BLaER1 treated with 17β-estradiol and CSF1 and Interleukin-3, amounts not matched to agents 10 nM and 100 nM (cell line): Measurements from ENCODE around the gene NOTCH1.

Source experiments
- H3K27ac ChIP-seq, 11 experiments: shearing (Covaris generic); formaldehyde crosslinking; 2 replicates each; pipeline ENCODE4 v1.8.1; 2022
- H3K27me3 ChIP-seq, 11 experiments: shearing (Covaris generic); formaldehyde crosslinking; 2 replicates each; pipeline ENCODE4 v1.8.1; 2022
- H3K36me3 ChIP-seq, 11 experiments: shearing (Covaris generic); formaldehyde crosslinking; 2 replicates each; pipeline ENCODE4 v1.8.1; 2022
- H3K4me1 ChIP-seq, 10 experiments: shearing (Covaris generic); formaldehyde crosslinking; 2 replicates each; pipeline ENCODE4 v1.8.1; 2022
- H3K4me2 ChIP-seq, 11 experiments: shearing (Covaris generic); formaldehyde crosslinking; 2 replicates each; pipeline ENCODE4 v1.8.1; 2022
- H3K4me3 ChIP-seq, 10 experiments: shearing (Covaris generic); formaldehyde crosslinking; 2 replicates each; pipeline ENCODE4 v1.8.1; 2022
- H3K9ac ChIP-seq, 11 experiments: shearing (Covaris generic); formaldehyde crosslinking; 2 replicates each; pipeline ENCODE4 v1.8.1; 2022
- H3K9me3 ChIP-seq, 11 experiments: shearing (Covaris generic); formaldehyde crosslinking; replicated peaks in 1 of 11; 2 replicates each; pipeline ENCODE4 v1.8.1; 2022
- H4K20me1 ChIP-seq, 11 experiments: shearing (Covaris generic); formaldehyde crosslinking; 2 replicates each; pipeline ENCODE4 v1.8.1; 2022
- Cebpa-rat ChIP-seq, 11 experiments: shearing (Covaris generic); IDR thresholded peaks; 2 replicates each; pipeline ENCODE4 v1.8.1; 2022

The NOTCH1 gene

GRCh38 chr9:136513191-136513590, 32.7 kb downstream of the NOTCH1 start:
- Histone ChIP-seq H3K4me1 (no peaks in the 10 kb centered on the region), H3K9me3 (no peaks in the 10 kb centered on the region), H3K9ac (no peak overlapping the region), H3K4me2 (no peak overlapping the region), H3K4me3 (no peak overlapping the region), H4K20me1 (peaks cover 7 to 96% (median 74%) of the 10 kb centered on the region in 11 experiments; a peak in 20 of 22 replicates), H3K27ac (no peak overlapping the region), H3K36me3 (peaks cover 96 to 99% (median 98%) of the 10 kb centered on the region in 11 experiments), H3K27me3 (no peaks in the 10 kb centered on the region)
- TF ChIP-seq Cebpa-rat (IDR thresholded peaks at IDR 0.05) = no peak

GRCh38 chr9:136512651-136513071, 33.2 kb downstream of the NOTCH1 start:
- H3K4me1 ChIP-seq = no peaks in the 10 kb centered on the region
- no peaks in the 10 kb centered on the region for H3K27me3 ChIP-seq
- H4K20me1 ChIP-seq = peaks cover 7 to 96% (median 74%) of the 10 kb centered on the region in 11 experiments; a peak in 19 of 22 replicates
- no peak overlapping the region for H3K4me2 ChIP-seq
- peaks cover 96 to 99% (median 98%) of the 10 kb centered on the region in 11 experiments for H3K36me3 ChIP-seq
- no peak overlapping the region for H3K9ac ChIP-seq
- H3K9me3 ChIP-seq = no peaks in the 10 kb centered on the region
- no peak overlapping the region for H3K27ac ChIP-seq
- H3K4me3 ChIP-seq = no peak overlapping the region
- TF ChIP-seq Cebpa-rat (IDR thresholded peaks at IDR 0.05) = no peak

GRCh38 chr9:136511670-136512592, 33.9 kb downstream of the NOTCH1 start:
- no peaks in the 10 kb centered on the region for H3K4me1 ChIP-seq
- H3K9ac ChIP-seq = no peak overlapping the region
- no peak overlapping the region for H3K4me3 ChIP-seq
- peaks cover 7 to 96% (median 66%) of the 10 kb centered on the region in 11 experiments; a peak in 19 of 22 replicates for H4K20me1 ChIP-seq
- no peaks in the 10 kb centered on the region for H3K9me3 ChIP-seq
- H3K27me3 ChIP-seq = no peaks in the 10 kb centered on the region
- H3K36me3 ChIP-seq = peaks cover 97 to 99% (median 98%) of the 10 kb centered on the region in 11 experiments
- no peak for TF ChIP-seq Cebpa-rat (IDR thresholded peaks at IDR 0.05)
- no peak overlapping the region for H3K4me2 ChIP-seq
- no peak overlapping the region for H3K27ac ChIP-seq

GRCh38 chr9:136511144-136511669, 34.6 kb downstream of the NOTCH1 start:
- TF ChIP-seq Cebpa-rat (IDR thresholded peaks at IDR 0.05) = no peak
- no peak overlapping the region for H3K27ac ChIP-seq
- peaks cover 97 to 99% (median 98%) of the 10 kb centered on the region in 11 experiments for H3K36me3 ChIP-seq

GRCh38 chr9:136510561-136510960, 35.3 kb downstream of the NOTCH1 start:
- no peaks in the 10 kb centered on the region for H3K27me3 ChIP-seq
- no peak overlapping the region for H3K27ac ChIP-seq
- H3K9ac ChIP-seq = no peak overlapping the region
- H3K4me3 ChIP-seq = no peak overlapping the region
- H3K9me3 ChIP-seq = no peaks in the 10 kb centered on the region
- peaks cover 97 to 99% (median 98%) of the 10 kb centered on the region in 11 experiments for H3K36me3 ChIP-seq
- H3K4me2 ChIP-seq = no peak overlapping the region
- TF ChIP-seq Cebpa-rat (IDR thresholded peaks at IDR 0.05) = no peak
- H3K4me1 ChIP-seq = no peaks in the 10 kb centered on the region
- H4K20me1 ChIP-seq = peaks cover 0 to 96% (median 60%) of the 10 kb centered on the region in 11 experiments; a peak in 19 of 22 replicates

More at GRCh38 chr9:136511144-136511669, 34.6 kb downstream of the NOTCH1 start:
- Histone ChIP-seq H3K4me3 (no peak overlapping the region), H3K9ac (no peak overlapping the region), H3K4me2 (no peak overlapping the region), H4K20me1 (peaks cover 0 to 96% (median 59%) of the 10 kb centered on the region in 11 experiments; a peak in 19 of 22 replicates), H3K4me1 (no peaks in the 10 kb centered on the region), H3K9me3 (no peaks in the 10 kb centered on the region), H3K27me3 (no peaks in the 10 kb centered on the region)

- Histone ChIP-seq H3K4me3 (no peak overlapping the region), H3K4me2 (no peak overlapping the region), H3K9ac (no peak overlapping the region), H4K20me1 (peaks cover 0 to 96% (median 53%) of the 10 kb centered on the region in 11 experiments; a peak in 19 of 22 replicates), H3K4me1 (no peaks in the 10 kb centered on the region), H3K27ac (no peak overlapping the region), H3K27me3 (no peaks in the 10 kb centered on the region), H3K9me3 (no peaks in the 10 kb centered on the region), H3K36me3 (peaks cover 97 to 99% (median 98%) of the 10 kb centered on the region in 11 experiments)
- TF ChIP-seq Cebpa-rat (IDR thresholded peaks at IDR 0.05) = no peak
These were observed 36.3 kb downstream of the NOTCH1 start for GRCh38 chr9:136509549-136509948.

GRCh38 chr9:136508729-136509500, 36.9 kb downstream of the NOTCH1 start:
- no peaks in the 10 kb centered on the region for H3K4me1 ChIP-seq
- peaks cover 0 to 96% (median 47%) of the 10 kb centered on the region in 11 experiments; a peak in 18 of 22 replicates for H4K20me1 ChIP-seq
- H3K27me3 ChIP-seq = no peaks in the 10 kb centered on the region
- H3K9me3 ChIP-seq = no peaks in the 10 kb centered on the region
- no peak overlapping the region for H3K4me2 ChIP-seq
- TF ChIP-seq Cebpa-rat (IDR thresholded peaks at IDR 0.05) = no peak
- no peak overlapping the region for H3K9ac ChIP-seq
- H3K36me3 ChIP-seq = peaks cover 97 to 99% (median 98%) of the 10 kb centered on the region in 11 experiments
- no peak overlapping the region for H3K27ac ChIP-seq
- H3K4me3 ChIP-seq = no peak overlapping the region

- H3K9ac ChIP-seq = no peak overlapping the region
- no peaks in the 10 kb centered on the region for H3K4me1 ChIP-seq
- no peaks in the 10 kb centered on the region for H3K9me3 ChIP-seq
- H3K36me3 ChIP-seq = peaks cover 97 to 99% (median 98%) of the 10 kb centered on the region in 11 experiments
- H3K27ac ChIP-seq = no peak overlapping the region
- no peaks in the 10 kb centered on the region for H3K27me3 ChIP-seq
- no peak overlapping the region for H3K4me2 ChIP-seq
- H4K20me1 ChIP-seq = peaks cover 0 to 96% (median 49%) of the 10 kb centered on the region in 11 experiments; a peak in 19 of 22 replicates
- TF ChIP-seq Cebpa-rat (IDR thresholded peaks at IDR 0.05) = no peak
- H3K4me3 ChIP-seq = no peak overlapping the region
These were observed 37.9 kb downstream of the NOTCH1 start for GRCh38 chr9:136507992-136508375.
